Measurements from ENCODE around the gene KCMF1.

- TF ChIP-seq POLR2A (IDR thresholded peaks at IDR 0.05): no peak
- TF ChIP-seq, protein P1, sequence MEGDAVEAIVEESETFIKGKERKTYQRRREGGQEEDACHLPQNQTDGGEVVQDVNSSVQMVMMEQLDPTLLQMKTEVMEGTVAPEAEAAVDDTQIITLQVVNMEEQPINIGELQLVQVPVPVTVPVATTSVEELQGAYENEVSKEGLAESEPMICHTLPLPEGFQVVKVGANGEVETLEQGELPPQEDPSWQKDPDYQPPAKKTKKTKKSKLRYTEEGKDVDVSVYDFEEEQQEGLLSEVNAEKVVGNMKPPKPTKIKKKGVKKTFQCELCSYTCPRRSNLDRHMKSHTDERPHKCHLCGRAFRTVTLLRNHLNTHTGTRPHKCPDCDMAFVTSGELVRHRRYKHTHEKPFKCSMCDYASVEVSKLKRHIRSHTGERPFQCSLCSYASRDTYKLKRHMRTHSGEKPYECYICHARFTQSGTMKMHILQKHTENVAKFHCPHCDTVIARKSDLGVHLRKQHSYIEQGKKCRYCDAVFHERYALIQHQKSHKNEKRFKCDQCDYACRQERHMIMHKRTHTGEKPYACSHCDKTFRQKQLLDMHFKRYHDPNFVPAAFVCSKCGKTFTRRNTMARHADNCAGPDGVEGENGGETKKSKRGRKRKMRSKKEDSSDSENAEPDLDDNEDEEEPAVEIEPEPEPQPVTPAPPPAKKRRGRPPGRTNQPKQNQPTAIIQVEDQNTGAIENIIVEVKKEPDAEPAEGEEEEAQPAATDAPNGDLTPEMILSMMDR (IDR thresholded peaks at IDR 0.05): no peak
These were observed 19.0 kb downstream of the KCMF1 start for GRCh38 chr2:84989927-84990326.
